Activated T-helper 17 cell treated with anti-CD3 and anti-CD28 coated beads, Interleukin-2, amount 50 U/mL, for 72 hours (primary cell): ENCODE results near the gene ALG14. TPM values are rescaled to one million over a fixed set of nuclear protein-coding genes. Genes with fewer than 3 reads are reported as not detected.
"Not testable (repeated sequence)": the region's sequence is repeated elsewhere in the genome, so short reads cannot be mapped to it uniquely, and the experiment has no call there.

ENCODE experiments used
- ATAC-seq: fragments of 150-1000 bp; cut with Tn5 transposase; replicated peaks from 2 replicates; pipeline ENCODE4 v1.10.0; 2021; ENCODE audit warnings: mild to moderate bottlenecking, moderate library complexity
- H3K27ac Mint-ChIP-seq: one replicate; pipeline ENCODE4 v1.8.0; 2022; ENCODE audit warnings: mixed read lengths
- H3K27me3 Mint-ChIP-seq: one replicate; pipeline ENCODE4 v1.8.0; 2022; ENCODE audit warnings: mixed read lengths
- H3K36me3 Mint-ChIP-seq: one replicate; pipeline ENCODE4 v1.8.0; 2022; ENCODE audit warnings: low read depth, mild to moderate bottlenecking, mixed read lengths
- H3K4me1 Mint-ChIP-seq: one replicate; pipeline ENCODE4 v1.8.0; 2022; ENCODE audit warnings: mixed read lengths
- H3K4me3 Mint-ChIP-seq: one replicate; pipeline ENCODE4 v1.8.0; 2022; ENCODE audit warnings: mild to moderate bottlenecking, mixed read lengths
- H3K9me3 Mint-ChIP-seq: one replicate; pipeline ENCODE4 v1.8.0; 2022; ENCODE audit warnings: mixed read lengths
- total RNA-seq, 2 donors: library from RNA; stranded (reverse); gene quantifications; one replicate each; pipeline ENCODE4 v1.2.3, GENCODE V29; 2022

ALG14 gene
- total RNA-seq, 2 donors from 2014 or later = 6.2 to 7.8 TPM

DNA sequence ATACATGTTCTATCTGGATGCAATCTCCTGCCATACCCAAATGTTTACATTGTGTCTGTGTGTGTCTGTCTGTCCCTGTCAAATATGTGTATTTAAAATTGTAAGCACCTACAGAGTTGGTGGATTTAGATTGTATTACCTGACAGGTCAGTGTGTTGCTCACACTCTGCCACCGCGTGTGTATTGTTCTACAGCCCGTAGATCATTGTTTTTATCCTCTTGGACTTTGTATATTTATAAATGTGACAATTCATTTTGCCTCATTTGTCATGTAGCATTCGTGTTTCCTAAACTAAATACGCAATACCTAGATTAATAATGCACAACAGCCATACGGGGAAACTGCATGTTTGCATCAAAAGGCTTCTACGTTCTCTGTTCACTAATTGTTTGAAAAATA, 634 bp downstream of the ALG14 start:
- Mint-ChIP-seq H3K36me3 (peaks cover 16% of the 10 kb centered on the region), H3K4me3 (peak overlapping the region; percentile 89), H3K27me3 (peaks cover 3% of the 10 kb centered on the region), H3K9me3 (no peaks in the 10 kb centered on the region), H3K4me1 (peaks cover 11% of the 10 kb centered on the region), H3K27ac (peak overlapping the region; percentile 90)
- ATAC-seq = no peak

DNA sequence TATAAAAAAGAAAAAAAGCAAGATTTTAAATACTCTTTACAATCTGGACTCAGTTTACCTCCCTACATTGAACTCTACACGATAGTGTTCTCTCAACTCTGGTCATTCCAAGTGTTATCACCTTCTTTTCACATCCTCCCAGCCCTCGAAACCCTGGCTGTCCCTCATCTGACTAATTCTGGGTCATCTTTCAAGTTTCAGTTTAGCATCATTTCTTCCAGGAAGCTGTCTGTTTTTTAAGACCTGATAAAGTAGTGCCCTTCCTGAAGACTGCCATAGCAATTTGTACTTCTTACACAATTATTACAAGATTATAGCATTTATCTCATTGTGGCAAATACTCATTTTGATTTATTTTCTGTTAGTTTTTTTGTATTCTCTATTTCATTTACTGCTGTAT, 1.2 kb downstream of the ALG14 start:
- Mint-ChIP-seq H3K4me3 (peak overlapping the region; percentile 89), H3K27me3 (peaks cover 3% of the 10 kb centered on the region), H3K4me1 (peaks cover 11% of the 10 kb centered on the region), H3K36me3 (peaks cover 16% of the 10 kb centered on the region), H3K27ac (peak overlapping the region; percentile 90), H3K9me3 (no peaks in the 10 kb centered on the region)
- peak; percentile 22 for ATAC-seq

DNA sequence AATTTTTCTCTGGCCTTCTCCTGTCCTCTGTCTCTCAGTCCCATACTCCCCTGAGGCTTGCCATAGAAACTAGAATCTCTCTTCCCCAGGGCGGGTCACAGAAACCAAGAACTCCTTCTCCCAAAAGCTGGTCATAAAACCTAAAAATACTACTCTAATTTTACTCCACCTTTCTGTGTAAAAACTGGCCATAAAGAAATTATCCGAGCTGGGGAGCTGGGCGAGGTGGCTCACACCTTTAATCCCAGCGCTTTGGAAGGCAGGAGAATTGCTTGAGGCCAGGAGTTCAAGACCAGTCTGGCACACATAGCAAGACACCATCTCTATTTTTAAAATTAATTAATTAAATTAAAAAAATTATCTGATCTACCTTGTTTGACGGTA, 3.0 kb downstream of the ALG14 start:
- peaks cover 11% of the 10 kb centered on the region for H3K4me1 Mint-ChIP-seq
- no peak overlapping the region for H3K27ac Mint-ChIP-seq
- H3K36me3 Mint-ChIP-seq = peaks cover 25% of the 10 kb centered on the region
- H3K9me3 Mint-ChIP-seq = no peaks in the 10 kb centered on the region
- H3K4me3 Mint-ChIP-seq = no peak overlapping the region
- H3K27me3 Mint-ChIP-seq = no peaks in the 10 kb centered on the region
- no peak for ATAC-seq

DNA sequence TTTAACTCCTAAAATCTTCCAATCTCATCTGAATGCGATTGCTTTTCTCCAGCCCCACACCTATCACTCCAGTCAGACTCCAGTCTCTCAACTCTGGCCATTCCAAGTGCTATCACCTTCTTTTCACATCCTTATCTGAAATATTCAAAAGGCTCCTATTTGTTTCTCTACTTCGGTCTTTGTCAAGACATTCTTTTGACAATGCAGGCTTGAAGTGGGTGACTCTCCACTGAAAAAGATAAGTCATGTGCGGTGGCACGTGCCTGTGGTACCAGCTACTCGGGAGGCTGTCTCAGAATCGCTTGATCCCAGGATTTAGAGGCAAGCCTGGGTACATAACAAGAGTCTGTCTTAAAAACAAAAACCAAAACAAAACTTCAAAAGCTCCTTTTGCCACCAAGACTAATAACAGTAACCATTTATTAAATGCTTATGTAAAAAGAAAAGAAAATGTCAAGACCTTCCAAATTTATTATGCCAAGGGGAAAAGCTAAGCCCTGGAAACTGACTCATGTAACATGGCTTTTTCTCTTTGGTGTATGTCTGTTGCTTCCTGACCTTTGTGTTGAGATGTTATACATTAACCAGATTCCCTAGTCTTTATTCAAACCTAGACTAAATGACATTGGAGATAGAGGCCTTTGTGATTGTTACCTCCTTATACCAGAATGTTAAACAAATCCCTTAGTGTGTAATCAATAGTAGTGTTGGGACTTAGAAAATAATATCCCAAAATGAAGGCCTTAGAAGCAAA, 3.6 kb downstream of the ALG14 start:
- Mint-ChIP-seq H3K27me3 (no peaks in the 10 kb centered on the region), H3K4me1 (peaks cover 11% of the 10 kb centered on the region), H3K4me3 (no peak overlapping the region), H3K27ac (no peak overlapping the region), H3K9me3 (no peaks in the 10 kb centered on the region), H3K36me3 (peaks cover 30% of the 10 kb centered on the region)
- no peak for ATAC-seq

DNA sequence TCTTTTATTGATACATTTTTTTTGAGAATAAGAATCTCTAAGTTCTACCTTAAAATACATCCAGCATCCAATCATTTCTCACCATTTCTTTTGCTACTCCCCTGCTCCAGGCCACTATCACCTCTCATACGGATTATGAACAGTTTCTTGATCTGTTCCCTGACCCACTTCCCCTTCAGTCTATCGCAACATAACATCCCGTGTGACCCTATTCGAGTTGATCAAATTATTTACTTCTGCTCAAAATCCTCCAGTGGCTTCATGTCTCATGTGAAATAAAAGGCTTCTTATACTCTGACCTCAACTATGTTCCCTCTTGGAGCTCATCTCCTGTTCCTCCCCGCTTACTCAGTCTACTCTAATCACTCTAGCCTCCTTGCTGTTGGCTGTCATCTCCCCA, 5.2 kb downstream of the ALG14 start:
- ATAC-seq = no peak
- Mint-ChIP-seq H3K4me3 (no peak overlapping the region), H3K4me1 (peaks cover 11% of the 10 kb centered on the region), H3K36me3 (peaks cover 43% of the 10 kb centered on the region), H3K27me3 (no peaks in the 10 kb centered on the region), H3K27ac (no peak overlapping the region), H3K9me3 (no peaks in the 10 kb centered on the region)

DNA sequence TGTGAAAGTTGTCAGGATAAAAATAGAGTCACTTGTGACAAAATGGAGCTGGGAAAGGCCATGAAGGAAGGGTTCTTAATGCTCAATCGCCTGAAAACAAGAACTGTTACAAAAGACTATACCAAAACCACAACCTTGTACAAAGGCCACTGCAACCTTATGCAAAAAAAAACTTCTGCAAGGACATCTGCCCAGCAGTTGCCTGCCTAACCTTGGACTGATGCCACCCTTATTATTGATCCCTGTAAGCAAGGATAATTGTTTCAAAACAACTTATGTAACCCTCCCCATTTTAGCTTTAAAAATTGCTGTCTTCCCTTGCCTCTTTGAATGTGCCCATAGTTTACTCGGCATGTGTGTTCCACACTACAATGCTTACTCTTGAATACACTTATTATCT, 5.7 kb downstream of the ALG14 start:
- no peaks in the 10 kb centered on the region for H3K9me3 Mint-ChIP-seq
- H3K4me1 Mint-ChIP-seq = peaks cover 10% of the 10 kb centered on the region
- H3K36me3 Mint-ChIP-seq = peaks cover 38% of the 10 kb centered on the region
- no peaks in the 10 kb centered on the region for H3K27me3 Mint-ChIP-seq
- no peak overlapping the region for H3K4me3 Mint-ChIP-seq
- no peak for ATAC-seq
- H3K27ac Mint-ChIP-seq = no peak overlapping the region

DNA sequence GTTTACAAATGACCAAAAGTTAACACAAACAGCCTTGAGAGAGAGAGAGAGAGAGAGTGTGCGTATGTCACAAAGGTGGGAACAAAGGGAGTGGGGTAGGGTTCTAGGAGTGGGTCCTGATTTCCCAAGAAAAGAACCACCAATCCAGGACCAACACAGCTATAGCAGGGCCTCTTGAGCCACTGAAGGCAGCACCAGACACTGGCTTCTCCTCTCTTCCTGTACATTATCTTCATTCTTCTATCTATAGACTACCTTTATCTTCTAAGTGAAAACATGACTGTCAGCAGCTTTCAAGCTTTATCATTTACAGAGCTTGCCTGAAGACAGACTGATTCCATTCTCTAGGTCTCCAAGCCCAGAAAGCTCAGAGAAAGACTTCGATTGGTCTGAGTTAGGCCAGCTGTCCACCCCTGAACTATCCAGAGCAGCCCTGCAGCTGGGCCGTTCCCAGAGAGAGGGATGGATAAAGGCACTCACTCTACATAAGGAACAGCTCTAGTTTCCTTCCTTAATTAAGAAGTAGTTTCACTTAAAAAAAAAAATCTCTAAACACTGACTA, 11.2 kb downstream of the ALG14 start:
- Mint-ChIP-seq H3K4me1 (no peaks in the 10 kb centered on the region), H3K27ac (no peak overlapping the region), H3K4me3 (no peak overlapping the region), H3K36me3 (peaks cover 30% of the 10 kb centered on the region), H3K27me3 (no peaks in the 10 kb centered on the region), H3K9me3 (no peaks in the 10 kb centered on the region)
- no peak for ATAC-seq

DNA sequence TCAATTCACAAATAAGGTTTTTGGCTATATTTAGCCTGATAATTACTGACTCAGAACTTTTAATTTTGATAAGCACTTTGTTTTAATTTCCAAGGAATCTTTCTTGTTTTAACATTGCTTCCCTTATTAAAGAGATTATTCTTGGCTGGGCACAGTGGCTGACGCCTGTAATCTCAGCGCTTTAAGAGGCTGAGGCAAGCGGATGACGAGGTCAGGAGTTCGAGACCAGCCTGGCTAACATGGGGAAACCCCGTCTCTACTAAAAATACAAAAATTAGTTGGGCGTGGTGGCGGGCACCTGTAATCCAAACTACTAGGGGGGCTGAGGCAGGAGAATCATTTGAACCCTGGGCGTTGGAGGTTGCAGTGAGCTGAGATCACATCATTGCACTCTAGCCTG, 13.8 kb downstream of the ALG14 start:
- no peaks in the 10 kb centered on the region for H3K9me3 Mint-ChIP-seq
- H3K27me3 Mint-ChIP-seq = no peaks in the 10 kb centered on the region
- H3K36me3 Mint-ChIP-seq = peaks cover 15% of the 10 kb centered on the region

DNA sequence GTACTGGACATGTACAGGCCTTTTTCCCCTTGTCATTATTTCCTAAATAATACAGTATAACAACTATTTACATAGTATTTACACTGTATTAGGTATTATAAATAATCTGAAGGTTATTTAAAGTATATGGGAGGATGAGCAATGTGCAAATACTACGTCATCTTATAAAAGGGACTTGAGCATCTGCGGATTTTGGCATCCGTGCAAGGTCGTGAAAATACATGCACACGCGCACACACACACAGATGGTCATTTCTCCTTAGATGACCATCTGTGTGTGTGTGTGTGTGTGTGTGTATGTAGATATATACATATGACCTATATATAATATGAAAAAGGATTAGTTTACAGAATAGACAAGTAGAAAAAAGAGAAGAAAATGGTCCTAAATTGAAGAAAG, 15.4 kb downstream of the ALG14 start:
- no peak for ATAC-seq
- H3K9me3 Mint-ChIP-seq = no peaks in the 10 kb centered on the region
- H3K4me1 Mint-ChIP-seq = no peaks in the 10 kb centered on the region
- H3K4me3 Mint-ChIP-seq = no peak overlapping the region
- no peaks in the 10 kb centered on the region for H3K36me3 Mint-ChIP-seq
- no peaks in the 10 kb centered on the region for H3K27me3 Mint-ChIP-seq
- H3K27ac Mint-ChIP-seq = no peak overlapping the region

More for the DNA sequence above, 13.8 kb downstream of the ALG14 start:
- H3K27ac Mint-ChIP-seq = no peak overlapping the region
- H3K4me3 Mint-ChIP-seq = no peak overlapping the region
- H3K4me1 Mint-ChIP-seq = no peaks in the 10 kb centered on the region
- ATAC-seq = no peak

DNA sequence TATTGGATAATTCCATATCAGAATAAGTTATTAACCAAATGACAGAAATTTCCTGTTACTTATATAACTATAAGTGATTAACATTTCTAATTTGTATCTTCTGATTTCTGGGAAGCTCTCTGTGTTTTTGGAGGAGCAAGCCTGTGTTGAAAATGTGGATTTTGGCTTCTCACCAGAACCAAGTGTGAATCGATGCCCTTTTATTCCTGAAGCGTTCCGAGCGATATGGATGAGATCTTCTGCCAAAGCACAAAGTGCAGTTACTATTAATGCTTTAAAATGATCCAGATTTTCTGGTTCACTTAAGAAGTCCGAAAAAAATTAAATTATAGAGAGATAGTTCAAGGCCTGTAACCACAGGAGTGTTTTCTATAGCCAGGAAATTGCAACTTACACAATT, 22.8 kb downstream of the ALG14 start:
- no peak overlapping the region for H3K4me3 Mint-ChIP-seq
- no peak for ATAC-seq

DNA sequence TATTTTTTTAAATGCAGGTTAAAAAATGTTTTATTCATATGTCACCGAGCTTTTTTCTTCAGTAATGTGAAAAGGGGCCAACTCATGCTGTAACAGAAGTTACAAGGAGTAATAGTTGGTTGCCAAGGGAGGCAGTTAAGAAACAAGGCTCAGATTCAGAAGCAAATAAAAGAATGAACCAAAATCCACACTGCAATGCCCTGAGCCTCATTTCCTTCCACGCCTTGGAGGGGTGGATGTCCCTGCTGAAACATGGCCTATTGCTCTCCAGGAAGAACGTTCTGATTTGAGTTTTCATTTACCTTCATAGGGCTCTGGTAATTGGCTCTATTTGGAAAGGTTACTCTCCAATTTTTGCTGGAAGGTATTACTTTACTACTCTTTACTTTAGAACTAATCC, 24.4 kb downstream of the ALG14 start:
- ATAC-seq = no peak
- no peak overlapping the region for H3K4me3 Mint-ChIP-seq
- no peaks in the 10 kb centered on the region for H3K4me1 Mint-ChIP-seq
- no peak overlapping the region for H3K27ac Mint-ChIP-seq
- no peaks in the 10 kb centered on the region for H3K9me3 Mint-ChIP-seq
- H3K36me3 Mint-ChIP-seq = no peaks in the 10 kb centered on the region
- no peaks in the 10 kb centered on the region for H3K27me3 Mint-ChIP-seq

More for the DNA sequence above, 22.8 kb downstream of the ALG14 start:
- Mint-ChIP-seq H3K9me3 (no peaks in the 10 kb centered on the region), H3K27me3 (no peaks in the 10 kb centered on the region), H3K27ac (no peak overlapping the region), H3K36me3 (no peaks in the 10 kb centered on the region), H3K4me1 (no peaks in the 10 kb centered on the region)

DNA sequence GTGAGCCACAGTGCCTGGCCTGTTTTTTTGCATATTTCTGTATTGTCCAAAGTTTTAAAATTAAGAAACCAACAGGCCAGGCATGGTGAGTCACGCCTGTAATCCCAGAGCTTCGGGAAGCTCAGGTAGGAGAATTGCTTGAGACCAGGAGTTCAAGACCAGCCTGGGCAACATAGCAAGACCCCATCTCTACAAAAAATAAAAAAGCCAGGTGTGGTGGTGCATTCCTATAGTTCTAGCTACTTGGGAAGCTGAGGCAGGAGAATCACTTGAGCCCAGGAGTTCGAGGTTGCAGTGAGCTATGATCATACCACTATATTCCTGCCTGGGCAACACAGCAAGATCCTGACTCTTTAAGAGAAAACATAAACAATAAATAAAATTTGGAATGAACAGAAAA, 25.1 kb downstream of the ALG14 start:
- not testable (repeated sequence) for H3K4me1 Mint-ChIP-seq, H3K36me3 Mint-ChIP-seq, H3K27ac Mint-ChIP-seq, H3K27me3 Mint-ChIP-seq, H3K9me3 Mint-ChIP-seq, ATAC-seq, H3K4me3 Mint-ChIP-seq

DNA sequence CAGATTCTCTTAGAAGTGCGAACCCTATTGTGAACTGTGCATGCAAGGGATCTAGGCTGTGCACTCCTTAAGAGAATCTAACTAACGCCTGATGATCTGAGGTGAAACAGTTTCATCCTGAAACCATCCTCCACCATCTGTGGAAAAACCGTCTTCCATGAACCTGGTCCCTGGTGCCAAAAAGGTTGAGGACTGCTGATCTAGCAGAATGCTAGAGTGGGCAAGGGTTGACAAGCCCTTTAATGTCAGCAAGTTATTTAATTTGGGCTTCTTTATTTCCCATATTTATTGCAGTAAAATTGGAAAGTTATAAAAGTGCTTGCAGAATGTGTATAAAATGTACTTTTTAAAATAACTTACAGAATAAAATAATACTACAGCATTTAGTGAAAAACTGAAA, 26.4 kb downstream of the ALG14 start:
- H3K27me3 Mint-ChIP-seq = no peaks in the 10 kb centered on the region

DNA sequence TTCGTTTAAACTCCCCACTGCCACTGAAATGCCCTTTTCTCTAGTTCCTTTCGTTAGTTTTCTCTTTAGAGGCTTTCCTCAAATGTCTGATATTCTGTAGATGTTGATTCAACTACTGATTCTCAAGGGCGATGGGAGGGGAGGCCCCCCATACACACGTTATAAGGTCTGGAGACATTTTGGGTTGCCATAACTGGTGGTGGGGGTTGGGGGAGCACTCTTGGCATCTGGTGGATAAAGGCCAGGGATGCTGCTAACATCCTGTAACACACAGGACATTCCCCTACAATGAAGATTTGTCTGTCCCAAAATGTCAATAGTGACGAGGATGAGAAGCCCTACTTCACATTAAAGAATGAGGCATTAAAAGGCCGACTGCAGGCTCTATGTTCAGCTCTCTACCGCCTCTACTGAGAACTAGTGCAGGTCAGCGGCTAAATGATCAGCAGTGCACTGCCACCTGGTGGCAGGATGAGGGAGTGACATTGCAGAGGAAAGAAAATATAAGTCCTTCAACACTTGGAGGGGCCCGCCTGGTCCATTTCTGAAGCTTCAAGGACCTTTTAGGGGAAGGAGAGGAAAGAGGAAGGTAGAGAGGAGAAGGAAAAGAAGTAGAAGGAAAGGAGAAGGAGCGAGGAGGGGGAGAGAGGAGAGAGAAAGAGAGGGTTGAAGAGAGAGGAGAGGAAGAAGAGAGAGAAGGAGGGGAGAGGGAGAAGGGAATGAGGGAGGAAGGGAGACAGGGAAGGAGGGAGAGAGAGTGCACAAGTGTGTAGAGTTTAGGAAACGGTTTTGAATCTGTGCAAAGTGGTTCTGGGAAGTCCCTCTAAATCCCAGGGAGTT, 29.4 kb downstream of the ALG14 start:
- Mint-ChIP-seq H3K27me3 (no peaks in the 10 kb centered on the region), H3K36me3 (no peaks in the 10 kb centered on the region), H3K27ac (no peak overlapping the region), H3K9me3 (no peaks in the 10 kb centered on the region), H3K4me3 (no peak overlapping the region), H3K4me1 (no peaks in the 10 kb centered on the region)
- peak; percentile 89 for ATAC-seq

More for the DNA sequence above, 26.4 kb downstream of the ALG14 start:
- Mint-ChIP-seq H3K9me3 (no peaks in the 10 kb centered on the region), H3K4me3 (no peak overlapping the region), H3K4me1 (no peaks in the 10 kb centered on the region), H3K27ac (no peak overlapping the region), H3K36me3 (no peaks in the 10 kb centered on the region)
- ATAC-seq = no peak

DNA sequence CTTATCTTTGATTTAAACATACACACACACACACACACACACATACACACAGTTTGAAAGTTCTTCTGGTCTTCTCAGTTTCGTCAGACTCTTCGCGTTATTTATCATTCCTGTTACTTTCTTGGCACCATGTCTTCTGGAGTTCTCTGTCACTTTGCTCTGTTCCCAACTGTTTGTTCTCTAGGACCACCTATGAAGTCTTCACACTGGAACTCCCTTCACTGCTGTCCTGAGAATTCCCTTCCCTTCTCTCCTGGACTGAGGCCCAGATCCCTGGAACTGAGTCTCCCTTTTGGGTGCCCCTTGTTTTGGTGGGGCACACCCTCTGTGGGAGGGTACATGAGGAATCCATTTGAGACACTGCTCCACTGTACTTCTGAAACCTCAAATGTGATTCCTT, 30.5 kb downstream of the ALG14 start:
- no peak overlapping the region for H3K4me3 Mint-ChIP-seq
- no peaks in the 10 kb centered on the region for H3K36me3 Mint-ChIP-seq
- no peaks in the 10 kb centered on the region for H3K27me3 Mint-ChIP-seq
- ATAC-seq = no peak
- H3K9me3 Mint-ChIP-seq = no peaks in the 10 kb centered on the region
- no peak overlapping the region for H3K27ac Mint-ChIP-seq
- no peaks in the 10 kb centered on the region for H3K4me1 Mint-ChIP-seq
